CD4-positive, alpha-beta memory T cell (primary cell): Measurements from ENCODE around the gene SPIN1. TPM values are rescaled to one million over a fixed set of nuclear protein-coding genes. Genes with fewer than 3 reads are reported as not detected.
A peak's percentile ranks its signal among the peaks of the same experiment; 100 is the strongest.

Source experiments
- CTCF ChIA-PET: fragments of 350-600 bp; sonication (Branson Sonifier 250); formaldehyde crosslinking; loops from one replicate; lab custom pipeline; 2021; ENCODE audit warnings: inconsistent platforms; ENCODE audit not compliant: partially characterized antibody; lab: Charles Lee
- POLR2A ChIA-PET: fragments of 350-600 bp; sonication (Branson Sonifier 250); formaldehyde crosslinking; loops from one replicate; lab custom pipeline; 2021; ENCODE audit not compliant: partially characterized antibody; lab: Charles Lee
- DNase-seq, 5 donors: peaks; one replicate each; pipeline versions ENCODE4 v3.0.0 to v3.0.0-alpha.2; 2020 to 2022; ENCODE audit warnings: mixed read lengths in 1 of 5
- H3K27ac ChIP-seq: one replicate; pipeline ENCODE4 v1.7.0; 2013; ENCODE audit warnings: low read depth, low read length
- H3K27me3 ChIP-seq: 2 replicates; pipeline ENCODE4 v1.7.0; 2013; ENCODE audit warnings: mild to moderate bottlenecking, low read length, moderate library complexity; ENCODE audit not compliant: insufficient read depth
- H3K36me3 ChIP-seq: 2 replicates; pipeline ENCODE4 v1.7.0; 2013; ENCODE audit warnings: mild to moderate bottlenecking, low read length, moderate library complexity; ENCODE audit not compliant: insufficient read depth
- H3K4me1 ChIP-seq: 2 replicates; pipeline ENCODE4 v1.7.0; 2013; ENCODE audit warnings: mild to moderate bottlenecking, low read length, moderate library complexity; ENCODE audit not compliant: insufficient read depth
- H3K4me3 ChIP-seq, 2 donors: one replicate each; pipeline ENCODE4 v1.7.0; 2013; ENCODE audit warnings: low read length in 2 of 2, mild to moderate bottlenecking in 1 of 2
- H3K9me3 ChIP-seq, 2 donors: one replicate each; pipeline ENCODE4 v1.7.0; 2013; ENCODE audit warnings: low read length in 2 of 2, control low read depth in 1 of 2; ENCODE audit not compliant: control insufficient read depth in 1 of 2
- H3K27ac Mint-ChIP-seq, 7 donors: one replicate each; pipeline ENCODE4 v1.8.0; 2020 to 2021; ENCODE audit warnings: mixed read lengths in 7 of 7, mild to moderate bottlenecking in 6 of 7, inconsistent platforms in 3 of 7, moderate library complexity in 3 of 7
- H3K27me3 Mint-ChIP-seq, 2 donors: one replicate each; pipeline ENCODE4 v1.8.0; 2020 to 2021; ENCODE audit warnings: mixed read lengths in 2 of 2
- H3K36me3 Mint-ChIP-seq, 2 donors: one replicate each; pipeline ENCODE4 v1.8.0; 2020 to 2021; ENCODE audit warnings: mixed read lengths in 2 of 2, inconsistent platforms in 1 of 2, mild to moderate bottlenecking in 1 of 2
- H3K4me1 Mint-ChIP-seq, 4 donors: one replicate each; pipeline ENCODE4 v1.8.0; 2020 to 2021; ENCODE audit warnings: mixed read lengths in 4 of 4, mild to moderate bottlenecking in 1 of 4
- H3K4me3 Mint-ChIP-seq, 8 donors: one replicate each; pipeline ENCODE4 v1.8.0; 2020 to 2021; ENCODE audit warnings: mixed read lengths in 8 of 8, mild to moderate bottlenecking in 7 of 8, moderate library complexity in 6 of 8, inconsistent platforms in 3 of 8
- H3K9me3 Mint-ChIP-seq, 8 donors: one replicate each; pipeline ENCODE4 v1.8.0; 2020 to 2021; ENCODE audit warnings: mixed read lengths in 8 of 8, mild to moderate bottlenecking in 5 of 8, inconsistent platforms in 3 of 8, moderate library complexity in 1 of 8
- intact Hi-C: fragments of 100-400 bp; cut with micrococcal nuclease; formaldehyde crosslinking; loops from one replicate; pipeline ENCODE4 v1.15.1; 2023
- polyA plus RNA-seq, 2 donors: library from polyadenylated mRNA; unstranded; fragments of 300-500 nt; fragmentation: Illumina TruSeq; gene quantifications; one replicate each; pipeline ENCODE4 v1.2.3, GENCODE V29; 2021
- total RNA-seq, 2 experiments: library from RNA; stranded (reverse); gene quantifications; one replicate each; pipeline ENCODE4 v1.2.3, GENCODE V29; 2021

The SPIN1 gene
- total and polyA plus RNA-seq, 4 experiments from 2014 or later, result 20.3 to 39.0 (median 28.9) TPM

GRCh38 chr9:88392549-88392948 is 4.3 kb downstream of the SPIN1 start:
- POLR2A ChIA-PET, result no interaction called here
- Histone ChIP-seq H3K27ac (no peak overlapping the region), H3K36me3 (no peaks in the 10 kb centered on the region), H3K4me1 (peaks cover 8% of the 10 kb centered on the region), H3K9me3 (no peaks in the 10 kb centered on the region), H3K27me3 (no peaks in the 10 kb centered on the region), H3K4me3 (no peak overlapping the region)
- Mint-ChIP-seq H3K4me3 (peak overlapping the region in 1 of 8 donors; percentile 72), H3K36me3 (peaks cover 0 to 8% of the 10 kb centered on the region in 2 donors), H3K4me1 (peaks cover 13 to 38% (median 21%) of the 10 kb centered on the region in 4 donors), H3K27me3 (no peaks in the 10 kb centered on the region), H3K9me3 (peaks cover 0 to 2% (median 0%) of the 10 kb centered on the region in 8 donors), H3K27ac (peak overlapping the region in 1 of 7 donors; percentile 76)
- CTCF ChIA-PET, result no interaction called here
- intact Hi-C loops, result no loop called here
- no peak for DNase-seq

- Histone ChIP-seq H3K36me3 (no peaks in the 10 kb centered on the region), H3K4me1 (no peaks in the 10 kb centered on the region), H3K4me3 (no peak overlapping the region), H3K9me3 (no peaks in the 10 kb centered on the region), H3K27ac (no peak overlapping the region), H3K27me3 (no peaks in the 10 kb centered on the region)
- no peak for DNase-seq
- no peaks in the 10 kb centered on the region for H3K9me3 Mint-ChIP-seq
- no peaks in the 10 kb centered on the region for H3K27me3 Mint-ChIP-seq
- intact Hi-C loops, result no loop called here
- peaks cover 13 to 25% (median 20%) of the 10 kb centered on the region in 4 donors for H3K4me1 Mint-ChIP-seq
- POLR2A ChIA-PET, result no interaction called here
- peaks cover 9 to 14% of the 10 kb centered on the region in 2 donors for H3K36me3 Mint-ChIP-seq
- CTCF ChIA-PET, result no interaction called here
- H3K4me3 Mint-ChIP-seq, result peak overlapping the region in 1 of 8 donors; percentile 7
- H3K27ac Mint-ChIP-seq, result no peak overlapping the region
Observed at GRCh38 chr9:88396836-88397577, 8.8 kb downstream of the SPIN1 start.

GRCh38 chr9:88398016-88398415 is 9.8 kb downstream of the SPIN1 start:
- intact Hi-C loops, result no loop called here
- H3K9me3 ChIP-seq, result no peaks in the 10 kb centered on the region
- Mint-ChIP-seq H3K36me3 (peaks cover 11 to 14% of the 10 kb centered on the region in 2 donors), H3K27me3 (no peaks in the 10 kb centered on the region), H3K27ac (no peak overlapping the region), H3K9me3 (no peaks in the 10 kb centered on the region), H3K4me3 (no peak overlapping the region), H3K4me1 (peaks cover 7 to 27% (median 16%) of the 10 kb centered on the region in 4 donors)
- H3K27ac ChIP-seq, result no peak overlapping the region
- no peaks in the 10 kb centered on the region for H3K27me3 ChIP-seq
- no peak for DNase-seq
- POLR2A ChIA-PET, result no interaction called here
- no peaks in the 10 kb centered on the region for H3K36me3 ChIP-seq
- H3K4me3 ChIP-seq, result no peak overlapping the region
- CTCF ChIA-PET, result no interaction called here
- no peaks in the 10 kb centered on the region for H3K4me1 ChIP-seq

- no peaks in the 10 kb centered on the region for H3K4me1 ChIP-seq
- intact Hi-C loops, result no loop called here
- Mint-ChIP-seq H3K4me3 (no peak overlapping the region), H3K27me3 (no peaks in the 10 kb centered on the region), H3K36me3 (peaks cover 11 to 14% of the 10 kb centered on the region in 2 donors), H3K4me1 (peaks cover 12 to 29% (median 25%) of the 10 kb centered on the region in 4 donors), H3K27ac (no peak overlapping the region), H3K9me3 (peaks cover 0 to 2% (median 0%) of the 10 kb centered on the region in 8 donors)
- no peaks in the 10 kb centered on the region for H3K36me3 ChIP-seq
- no peak overlapping the region for H3K27ac ChIP-seq
- no peaks in the 10 kb centered on the region for H3K9me3 ChIP-seq
- CTCF ChIA-PET, result no interaction called here
- POLR2A ChIA-PET, result no interaction called here
- H3K27me3 ChIP-seq, result no peaks in the 10 kb centered on the region
- DNase-seq, result no peak
- H3K4me3 ChIP-seq, result no peak overlapping the region
Observed at GRCh38 chr9:88399966-88400365, 11.7 kb downstream of the SPIN1 start.

- Histone ChIP-seq H3K36me3 (no peaks in the 10 kb centered on the region), H3K4me3 (no peak overlapping the region), H3K4me1 (no peaks in the 10 kb centered on the region), H3K9me3 (no peaks in the 10 kb centered on the region), H3K27me3 (no peaks in the 10 kb centered on the region), H3K27ac (no peak overlapping the region)
- Mint-ChIP-seq H3K27ac (no peak overlapping the region), H3K27me3 (no peaks in the 10 kb centered on the region), H3K9me3 (peaks cover 0 to 2% (median 0%) of the 10 kb centered on the region in 8 donors), H3K4me1 (peaks cover 19 to 32% (median 23%) of the 10 kb centered on the region in 4 donors), H3K4me3 (no peak overlapping the region), H3K36me3 (peaks cover 13 to 14% of the 10 kb centered on the region in 2 donors)
- ChIA-PET CTCF (no interaction called here), POLR2A (no interaction called here)
- intact Hi-C loops, result no loop called here
- DNase-seq, result no peak
Observed at GRCh38 chr9:88403340-88403739, 15.1 kb downstream of the SPIN1 start.

- no peak overlapping the region for H3K27ac ChIP-seq
- no peaks in the 10 kb centered on the region for H3K36me3 ChIP-seq
- intact Hi-C loops, result no loop called here
- Mint-ChIP-seq H3K4me3 (no peak overlapping the region), H3K27me3 (no peaks in the 10 kb centered on the region), H3K36me3 (peaks cover 7 to 13% of the 10 kb centered on the region in 2 donors), H3K4me1 (peaks cover 18 to 34% (median 20%) of the 10 kb centered on the region in 4 donors), H3K9me3 (peaks cover 0 to 5% (median 0%) of the 10 kb centered on the region in 8 donors), H3K27ac (no peak overlapping the region)
- ChIA-PET POLR2A (no interaction called here), CTCF (no interaction called here)
- no peak for DNase-seq
- H3K4me1 ChIP-seq, result no peaks in the 10 kb centered on the region
- no peak overlapping the region for H3K4me3 ChIP-seq
- H3K27me3 ChIP-seq, result no peaks in the 10 kb centered on the region
- no peaks in the 10 kb centered on the region for H3K9me3 ChIP-seq
Observed at GRCh38 chr9:88406051-88406450, 17.8 kb downstream of the SPIN1 start.

GRCh38 chr9:88411471-88411870 is 23.2 kb downstream of the SPIN1 start:
- Histone ChIP-seq H3K27ac (no peak overlapping the region), H3K27me3 (no peaks in the 10 kb centered on the region), H3K9me3 (peaks cover 0 to 6% of the 10 kb centered on the region in 2 donors), H3K4me3 (no peak overlapping the region), H3K36me3 (no peaks in the 10 kb centered on the region), H3K4me1 (no peaks in the 10 kb centered on the region)
- intact Hi-C loops, result no loop called here
- DNase-seq, result no peak
- Mint-ChIP-seq H3K4me1 (peaks cover 7 to 15% (median 12%) of the 10 kb centered on the region in 4 donors), H3K27ac (no peak overlapping the region), H3K36me3 (peaks cover 31% of the 10 kb centered on the region in 2 donors), H3K9me3 (peaks cover 0 to 49% (median 16%) of the 10 kb centered on the region in 8 donors), H3K4me3 (no peak overlapping the region), H3K27me3 (no peaks in the 10 kb centered on the region)
- ChIA-PET CTCF (no interaction called here), POLR2A (no interaction called here)
